CD4-positive, alpha-beta T cell treated with Interleukin-4 for 1 hour (primary cell): Measurements from ENCODE around the gene SUSD4.
A peak's percentile ranks its signal among the peaks of the same experiment; 100 is the strongest.
"Not testable (repeated sequence)": the region's sequence is repeated elsewhere in the genome, so short reads cannot be mapped to it uniquely, and the experiment has no call there.

Experiments
- DNase-seq, 2 donors: peaks; one replicate each; pipeline ENCODE4 v3.0.0-alpha.2; 2020 to 2022

SUSD4 gene

GRCh38 chr1:223283697-223284096 is 80.3 kb downstream of the SUSD4 start:
- DNase-seq = not testable (repeated sequence)

GRCh38 chr1:223278311-223278710 is 85.7 kb downstream of the SUSD4 start:
- not testable (repeated sequence) for DNase-seq

GRCh38 chr1:223276029-223276428 is 87.9 kb downstream of the SUSD4 start:
- no peak for DNase-seq

GRCh38 chr1:223273511-223273910 is 90.5 kb downstream of the SUSD4 start:
- DNase-seq = no peak

- no peak for DNase-seq
Observed at GRCh38 chr1:223271085-223271781, 92.7 kb downstream of the SUSD4 start.

- no peak for DNase-seq
Observed at GRCh38 chr1:223270155-223270554, 93.8 kb downstream of the SUSD4 start.

GRCh38 chr1:223269006-223269405 is 95.0 kb downstream of the SUSD4 start:
- no peak for DNase-seq

GRCh38 chr1:223266632-223267172 is 97.3 kb downstream of the SUSD4 start:
- no peak for DNase-seq

- DNase-seq = no peak
Observed at GRCh38 chr1:223264983-223265908, 98.7 kb downstream of the SUSD4 start.

- no peak for DNase-seq
Observed at GRCh38 chr1:223264529-223264928, 99.4 kb downstream of the SUSD4 start.

GRCh38 chr1:223261914-223262313 is 102.1 kb downstream of the SUSD4 start:
- no peak for DNase-seq

- no peak for DNase-seq
Observed at GRCh38 chr1:223260712-223261111, 103.3 kb downstream of the SUSD4 start.

GRCh38 chr1:223259462-223259861 is 104.5 kb downstream of the SUSD4 start:
- no peak for DNase-seq

- no peak for DNase-seq
Observed at GRCh38 chr1:223258751-223259198, 105.2 kb downstream of the SUSD4 start.

GRCh38 chr1:223257856-223258550 is 106.0 kb downstream of the SUSD4 start:
- DNase-seq = no peak

- DNase-seq = no peak
Observed at GRCh38 chr1:223256034-223256433, 107.9 kb downstream of the SUSD4 start.

GRCh38 chr1:223253916-223254315 is 110.1 kb downstream of the SUSD4 start:
- no peak for DNase-seq

- DNase-seq = not testable (repeated sequence)
Observed at GRCh38 chr1:223251387-223251786, 112.6 kb downstream of the SUSD4 start.

- no peak for DNase-seq
Observed at GRCh38 chr1:223250632-223251015, 113.4 kb downstream of the SUSD4 start.

- no peak for DNase-seq
Observed at GRCh38 chr1:223249854-223250631, 113.9 kb downstream of the SUSD4 start.

GRCh38 chr1:223248770-223249140 is 115.2 kb downstream of the SUSD4 start:
- peak; percentile 42 to 62 for DNase-seq
